Stomach (tissue), 4 donors: ENCODE data around the gene DIAPH2.

Source experiments
- CTCF ChIP-seq, 7 experiments: fragments of 450-650 bp in 4 of 7; fragments of 200-600 bp in 3 of 7; sonication (generic) in 3 of 7; IDR thresholded peaks; one replicate each; pipeline ENCODE4 v1.5.1; 2016 to 2019; ENCODE audit warnings: antibody characterized with exemption in 7 of 7, control low read depth in 2 of 7, mild to moderate bottlenecking in 1 of 7
- POLR2AphosphoS5 ChIP-seq, 3 donors: sonication (generic); formaldehyde crosslinking; IDR thresholded peaks; one replicate each; pipeline ENCODE4 v1.6.1; 2016; ENCODE audit warnings: antibody characterized with exemption in 3 of 3

- TF ChIP-seq CTCF (IDR thresholded peaks at IDR 0.05) = no peak
- no peak for TF ChIP-seq POLR2AphosphoS5 (IDR thresholded peaks at IDR 0.05)
Measured at GRCh38 chrX:97429101-97429500, 744.5 kb downstream of the DIAPH2 start.
